LHCN-M2 (cell line): ENCODE results near the gene ITGB7. TPM values are rescaled to one million over a fixed set of nuclear protein-coding genes. Genes with fewer than 3 reads are reported as not detected.

Source experiments
- DNase-seq: peaks from one replicate; pipeline ENCODE4 v3.0.0-alpha.2; 2012; ENCODE audit warnings: low read depth
- polyA plus RNA-seq: library from polyadenylated mRNA; unstranded; fragments of >200 nt; gene quantifications from one replicate; pipeline ENCODE4 v1.2.1, GENCODE V29; 2012; ENCODE audit warnings: missing spikeins
- total RNA-seq: library from RNA; depleted of rRNA; stranded (reverse); fragments of >200 nt; gene quantifications from 2 replicates; pipeline ENCODE4 v1.2.3, GENCODE V29; 2014; rRNA removed

The ITGB7 gene
- total RNA-seq: not detected in 2 replicates
- 0.04 TPM for polyA plus RNA-seq

- DNase-seq: no peak
Observed at GRCh38 chr12:53207042-53207441, at the start of gene ITGB7. TSS of gene ITGB7 (minus strand) at chr12:53207251. CDS start at chr12:53200443, 6,808 bp downstream.

- DNase-seq: no peak
Observed at GRCh38 chr12:53255996-53256395, 48.9 kb upstream of the ITGB7 start.

- no peak for DNase-seq
Observed at GRCh38 chr12:53254816-53255545, 47.9 kb upstream of the ITGB7 start.

- DNase-seq: no peak
Observed at GRCh38 chr12:53253298-53253697, 46.2 kb upstream of the ITGB7 start.

- peak; percentile 27 for DNase-seq
Observed at GRCh38 chr12:53252349-53252916, 45.4 kb upstream of the ITGB7 start.

GRCh38 chr12:53251477-53252348 lies 44.7 kb upstream of the ITGB7 start:
- peak; percentile 63 for DNase-seq

- DNase-seq: no peak
Observed at GRCh38 chr12:53245286-53245685, 38.2 kb upstream of the ITGB7 start.

- DNase-seq: no peak
Observed at GRCh38 chr12:53244337-53244736, 37.3 kb upstream of the ITGB7 start.

- no peak for DNase-seq
Observed at GRCh38 chr12:53241623-53242412, 34.8 kb upstream of the ITGB7 start.

- DNase-seq: no peak
Observed at GRCh38 chr12:53239643-53240258, 32.7 kb upstream of the ITGB7 start.

- DNase-seq: no peak
Observed at GRCh38 chr12:53236443-53237111, 29.5 kb upstream of the ITGB7 start.

- DNase-seq: no peak
Observed at GRCh38 chr12:53235742-53236442, 28.8 kb upstream of the ITGB7 start.

GRCh38 chr12:53235164-53235563 lies 28.1 kb upstream of the ITGB7 start:
- DNase-seq: no peak

GRCh38 chr12:53234271-53234914 lies 27.3 kb upstream of the ITGB7 start:
- no peak for DNase-seq

- DNase-seq: no peak
Observed at GRCh38 chr12:53233671-53234121, 26.6 kb upstream of the ITGB7 start.

GRCh38 chr12:53232646-53233461 lies 25.8 kb upstream of the ITGB7 start:
- peak; percentile 31 for DNase-seq

GRCh38 chr12:53231921-53232645 lies 25.0 kb upstream of the ITGB7 start, which contains the start of gene RARG:
TSS of gene RARG (minus strand) at chr12:53232209. CDS start at chr12:53227545, 4,664 bp downstream.
- peak; percentile 71 for DNase-seq

GRCh38 chr12:53231671-53231920 lies 24.5 kb upstream of the ITGB7 start:
- no peak for DNase-seq
